Mesothelial cell of epicardium (in vitro differentiated cells): Measurements from ENCODE around the gene PTK6. TPM values are rescaled to one million over a fixed set of nuclear protein-coding genes. Genes with fewer than 3 reads are reported as not detected.
A peak's percentile ranks its signal among the peaks of the same experiment; 100 is the strongest.

Experiments used
- DNase-seq, 2 experiments: peaks; one replicate each; pipeline ENCODE4 v3.0.0; 2021; ENCODE audit warnings: low spot score in 2 of 2; ENCODE audit not compliant: unreplicated experiment in 2 of 2
- H3K27ac Mint-ChIP-seq: 2 replicates; pipeline ENCODE4 v1.8.0; 2021; ENCODE audit warnings: mixed read lengths
- H3K27me3 Mint-ChIP-seq: 2 replicates; pipeline ENCODE4 v1.8.0; 2021; ENCODE audit warnings: low read depth, mixed read lengths
- H3K36me3 Mint-ChIP-seq: 2 replicates; pipeline ENCODE4 v1.8.0; 2021; ENCODE audit warnings: mixed read lengths
- H3K4me1 Mint-ChIP-seq: 2 replicates; pipeline ENCODE4 v1.8.0; 2021; ENCODE audit warnings: mixed read lengths
- H3K4me3 Mint-ChIP-seq: 2 replicates; pipeline ENCODE4 v1.8.0; 2021; ENCODE audit warnings: mild to moderate bottlenecking, moderate library complexity, mixed read lengths
- H3K9me3 Mint-ChIP-seq: 2 replicates; pipeline ENCODE4 v1.8.0; 2021; ENCODE audit warnings: mixed read lengths
- CTCF ChIP-seq: fragments of 200-600 bp; sonication (generic); IDR thresholded peaks from one replicate; pipeline ENCODE4 v1.5.0; 2021; ENCODE audit warnings: antibody characterized with exemption; ENCODE audit not compliant: unreplicated experiment
- total RNA-seq: library from RNA; stranded (reverse); gene quantifications from 3 replicates; pipeline ENCODE4 v1.2.1, GENCODE V29; 2021

Gene PTK6
- total RNA-seq, 1 donor from 2014 or later, result 0.11 TPM

GRCh38 chr20:63503524-63503923 lies 33.7 kb downstream of the PTK6 start:
- Mint-ChIP-seq H3K27ac (no peak overlapping the region), H3K4me3 (no peak overlapping the region), H3K4me1 (no peaks in the 10 kb centered on the region), H3K27me3 (peaks cover 48% of the 10 kb centered on the region), H3K36me3 (peaks cover 3% of the 10 kb centered on the region), H3K9me3 (peaks cover 20% of the 10 kb centered on the region)
- TF ChIP-seq CTCF, result no peak
- no peak for DNase-seq

GRCh38 chr20:63502671-63503172 lies 34.5 kb downstream of the PTK6 start:
- Mint-ChIP-seq H3K27me3 (peaks cover 45% of the 10 kb centered on the region), H3K36me3 (peaks cover 3% of the 10 kb centered on the region), H3K4me3 (no peak overlapping the region), H3K4me1 (no peaks in the 10 kb centered on the region), H3K9me3 (peaks cover 14% of the 10 kb centered on the region), H3K27ac (no peak overlapping the region)
- TF ChIP-seq CTCF, result no peak
- no peak for DNase-seq

- no peak for TF ChIP-seq CTCF
- peaks cover 3% of the 10 kb centered on the region for H3K36me3 Mint-ChIP-seq
- no peak for DNase-seq
Observed at GRCh38 chr20:63501818-63502670, 35.1 kb downstream of the PTK6 start.

GRCh38 chr20:63500902-63501817 lies 36.0 kb downstream of the PTK6 start:
- no peak overlapping the region for H3K27ac Mint-ChIP-seq

More at GRCh38 chr20:63501818-63502670, 35.1 kb downstream of the PTK6 start:
- H3K9me3 Mint-ChIP-seq, result peaks cover 13% of the 10 kb centered on the region
- peaks cover under 1% of the 10 kb centered on the region for H3K4me1 Mint-ChIP-seq
- no peak overlapping the region for H3K4me3 Mint-ChIP-seq
- H3K27me3 Mint-ChIP-seq, result peaks cover 51% of the 10 kb centered on the region
- no peak overlapping the region for H3K27ac Mint-ChIP-seq

More at GRCh38 chr20:63500902-63501817, 36.0 kb downstream of the PTK6 start:
- DNase-seq, result no peak
- TF ChIP-seq CTCF, result no peak
- Mint-ChIP-seq H3K36me3 (peaks cover 3% of the 10 kb centered on the region), H3K9me3 (peaks cover 10% of the 10 kb centered on the region), H3K4me1 (peaks cover 4% of the 10 kb centered on the region), H3K27me3 (peaks cover 57% of the 10 kb centered on the region), H3K4me3 (peak overlapping the region; percentile 28)
